ENCODE measurements around the gene PRICKLE1. TPM values are rescaled to one million over a fixed set of nuclear protein-coding genes. Genes with fewer than 3 reads are reported as not detected.

Gene PRICKLE1
- total and polyA plus RNA-seq, 2 experiments from 2014 or later, result 7.7 to 51.7 TPM

DNA sequence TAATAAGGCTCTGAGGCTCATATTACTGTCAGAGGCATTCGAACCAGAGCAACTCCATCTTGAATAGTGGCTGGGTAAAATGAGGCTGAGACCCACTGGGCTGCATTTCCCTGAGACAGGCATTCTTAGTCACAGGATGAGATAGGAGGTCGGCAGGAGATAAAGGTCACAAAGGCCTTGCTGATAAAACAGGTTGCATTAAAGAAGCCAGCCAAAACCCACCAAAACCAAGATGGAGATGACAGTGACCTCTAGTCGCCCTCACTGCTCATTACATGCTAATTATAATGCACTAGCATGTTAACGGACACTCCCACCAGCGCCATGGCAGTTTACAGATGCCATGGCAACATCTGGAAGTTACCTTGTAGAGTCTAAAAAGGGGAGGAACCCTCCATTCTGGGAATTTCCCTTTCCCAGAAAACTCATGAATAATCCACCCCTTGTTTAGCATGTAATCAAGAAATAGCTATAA is 18.1 kb upstream of the PRICKLE1 start (continued):
- TF ChIP-seq NANOG (IDR thresholded peaks at IDR 0.05; ENCODE audit: borderline replicate concordance) (no peak), EZH2 (IDR thresholded peaks at IDR 0.05; ENCODE audit: low read depth, unreplicated experiment) (no peak), POLR2AphosphoS5 (IDR thresholded peaks at IDR 0.05; ENCODE audit: low read depth) (no peak), EZH2phosphoT487 (IDR thresholded peaks at IDR 0.05; ENCODE audit: unreplicated experiment) (no peak), JUNB (IDR thresholded peaks at IDR 0.05; ENCODE audit: unreplicated experiment) (no peak)
- TF ChIP-seq, protein P1, sequence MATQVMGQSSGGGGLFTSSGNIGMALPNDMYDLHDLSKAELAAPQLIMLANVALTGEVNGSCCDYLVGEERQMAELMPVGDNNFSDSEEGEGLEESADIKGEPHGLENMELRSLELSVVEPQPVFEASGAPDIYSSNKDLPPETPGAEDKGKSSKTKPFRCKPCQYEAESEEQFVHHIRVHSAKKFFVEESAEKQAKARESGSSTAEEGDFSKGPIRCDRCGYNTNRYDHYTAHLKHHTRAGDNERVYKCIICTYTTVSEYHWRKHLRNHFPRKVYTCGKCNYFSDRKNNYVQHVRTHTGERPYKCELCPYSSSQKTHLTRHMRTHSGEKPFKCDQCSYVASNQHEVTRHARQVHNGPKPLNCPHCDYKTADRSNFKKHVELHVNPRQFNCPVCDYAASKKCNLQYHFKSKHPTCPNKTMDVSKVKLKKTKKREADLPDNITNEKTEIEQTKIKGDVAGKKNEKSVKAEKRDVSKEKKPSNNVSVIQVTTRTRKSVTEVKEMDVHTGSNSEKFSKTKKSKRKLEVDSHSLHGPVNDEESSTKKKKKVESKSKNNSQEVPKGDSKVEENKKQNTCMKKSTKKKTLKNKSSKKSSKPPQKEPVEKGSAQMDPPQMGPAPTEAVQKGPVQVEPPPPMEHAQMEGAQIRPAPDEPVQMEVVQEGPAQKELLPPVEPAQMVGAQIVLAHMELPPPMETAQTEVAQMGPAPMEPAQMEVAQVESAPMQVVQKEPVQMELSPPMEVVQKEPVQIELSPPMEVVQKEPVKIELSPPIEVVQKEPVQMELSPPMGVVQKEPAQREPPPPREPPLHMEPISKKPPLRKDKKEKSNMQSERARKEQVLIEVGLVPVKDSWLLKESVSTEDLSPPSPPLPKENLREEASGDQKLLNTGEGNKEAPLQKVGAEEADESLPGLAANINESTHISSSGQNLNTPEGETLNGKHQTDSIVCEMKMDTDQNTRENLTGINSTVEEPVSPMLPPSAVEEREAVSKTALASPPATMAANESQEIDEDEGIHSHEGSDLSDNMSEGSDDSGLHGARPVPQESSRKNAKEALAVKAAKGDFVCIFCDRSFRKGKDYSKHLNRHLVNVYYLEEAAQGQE (IDR thresholded peaks at IDR 0.05; ENCODE audit: unreplicated experiment), result no peak

DNA sequence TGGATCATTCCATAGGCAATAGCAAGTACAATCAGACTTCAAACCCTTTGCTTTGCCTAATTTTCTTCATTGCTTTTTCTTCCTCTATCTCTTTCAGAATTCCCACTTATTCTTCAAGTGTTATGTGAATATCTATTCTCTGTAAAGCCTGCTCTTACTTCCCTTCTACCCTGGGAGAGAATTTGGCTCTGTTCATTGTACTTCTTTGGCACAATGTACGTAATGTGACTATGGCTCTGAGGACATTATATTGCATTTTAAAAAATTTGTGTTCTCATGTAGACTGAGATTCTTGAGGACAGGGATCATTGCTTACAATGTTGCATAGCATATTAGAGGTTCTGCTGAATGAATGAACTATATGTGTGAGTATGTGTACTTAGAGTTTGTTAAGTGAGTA is 16.9 kb upstream of the PRICKLE1 start:
- Mint-ChIP-seq H3K27ac (no peak overlapping the region), H3K9me3 (peaks cover 3% of the 10 kb centered on the region; the same call in 1 of the 3 replicates), H3K4me1 (peaks cover 22% of the 10 kb centered on the region), H3K4me3 (no peak overlapping the region), H3K27me3 (ENCODE audit: insufficient read depth, low read depth, poor library complexity) (peaks cover 3% of the 10 kb centered on the region), H3K36me3 (ENCODE audit: low read depth) (peaks cover 3% of the 10 kb centered on the region)
- no peak overlapping the region for H3K4me2 ChIP-seq
- peaks cover 12% of the 10 kb centered on the region for H3K4me1 ChIP-seq (ENCODE audit: insufficient read depth)
- H3K4me3 ChIP-seq, result no peak overlapping the region
- H4K20me1 ChIP-seq (replicated peaks; ENCODE audit: insufficient read depth), result no peaks in the 10 kb centered on the region
- no peaks in the 10 kb centered on the region for H3K36me3 ChIP-seq (ENCODE audit: insufficient read depth)
- ATAC-seq, result no peak
- no peak for DNase-seq (ENCODE audit: low spot score)
- H2AFZ ChIP-seq, result no peak overlapping the region
- H3F3A ChIP-seq (replicated peaks; ENCODE audit: low read depth), result no peaks in the 10 kb centered on the region
- no peak overlapping the region for H3K27ac ChIP-seq (ENCODE audit: low read depth)
- no peaks in the 10 kb centered on the region; the same call in 1 of the 2 replicates for H3K27me3 ChIP-seq (ENCODE audit: insufficient read depth)
- no peaks in the 10 kb centered on the region; the same call in 1 of the 2 replicates for H3K9me2 ChIP-seq (ENCODE audit: insufficient read depth)
- H3K79me2 ChIP-seq (replicated peaks; ENCODE audit: insufficient read depth), result no peaks in the 10 kb centered on the region
- TF ChIP-seq, protein P2, sequence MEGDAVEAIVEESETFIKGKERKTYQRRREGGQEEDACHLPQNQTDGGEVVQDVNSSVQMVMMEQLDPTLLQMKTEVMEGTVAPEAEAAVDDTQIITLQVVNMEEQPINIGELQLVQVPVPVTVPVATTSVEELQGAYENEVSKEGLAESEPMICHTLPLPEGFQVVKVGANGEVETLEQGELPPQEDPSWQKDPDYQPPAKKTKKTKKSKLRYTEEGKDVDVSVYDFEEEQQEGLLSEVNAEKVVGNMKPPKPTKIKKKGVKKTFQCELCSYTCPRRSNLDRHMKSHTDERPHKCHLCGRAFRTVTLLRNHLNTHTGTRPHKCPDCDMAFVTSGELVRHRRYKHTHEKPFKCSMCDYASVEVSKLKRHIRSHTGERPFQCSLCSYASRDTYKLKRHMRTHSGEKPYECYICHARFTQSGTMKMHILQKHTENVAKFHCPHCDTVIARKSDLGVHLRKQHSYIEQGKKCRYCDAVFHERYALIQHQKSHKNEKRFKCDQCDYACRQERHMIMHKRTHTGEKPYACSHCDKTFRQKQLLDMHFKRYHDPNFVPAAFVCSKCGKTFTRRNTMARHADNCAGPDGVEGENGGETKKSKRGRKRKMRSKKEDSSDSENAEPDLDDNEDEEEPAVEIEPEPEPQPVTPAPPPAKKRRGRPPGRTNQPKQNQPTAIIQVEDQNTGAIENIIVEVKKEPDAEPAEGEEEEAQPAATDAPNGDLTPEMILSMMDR (conservative IDR thresholded peaks at IDR 0.05; ENCODE audit: low read depth in 2 of 2), result no peak
- no peak for TF ChIP-seq JUNB (IDR thresholded peaks at IDR 0.05; ENCODE audit: unreplicated experiment)
- no peak for TF ChIP-seq POLR2AphosphoS5 (IDR thresholded peaks at IDR 0.05; ENCODE audit: low read depth)
- TF ChIP-seq, protein P1 (IDR thresholded peaks at IDR 0.05; ENCODE audit: unreplicated experiment), result no peak
- TF ChIP-seq ZNF331 (CRISPR knock-in tag; IDR thresholded peaks at IDR 0.05; ENCODE audit: low read depth), result no peak
- no peak for TF ChIP-seq CREB1 (CRISPR knock-in tag; IDR thresholded peaks at IDR 0.05; ENCODE audit: low read depth)
- no peak for TF ChIP-seq EZH2phosphoT487 (IDR thresholded peaks at IDR 0.05; ENCODE audit: unreplicated experiment)
- TF ChIP-seq, protein P3, sequence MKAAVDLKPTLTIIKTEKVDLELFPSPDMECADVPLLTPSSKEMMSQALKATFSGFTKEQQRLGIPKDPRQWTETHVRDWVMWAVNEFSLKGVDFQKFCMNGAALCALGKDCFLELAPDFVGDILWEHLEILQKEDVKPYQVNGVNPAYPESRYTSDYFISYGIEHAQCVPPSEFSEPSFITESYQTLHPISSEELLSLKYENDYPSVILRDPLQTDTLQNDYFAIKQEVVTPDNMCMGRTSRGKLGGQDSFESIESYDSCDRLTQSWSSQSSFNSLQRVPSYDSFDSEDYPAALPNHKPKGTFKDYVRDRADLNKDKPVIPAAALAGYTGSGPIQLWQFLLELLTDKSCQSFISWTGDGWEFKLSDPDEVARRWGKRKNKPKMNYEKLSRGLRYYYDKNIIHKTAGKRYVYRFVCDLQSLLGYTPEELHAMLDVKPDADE (IDR thresholded peaks at IDR 0.05), result no peak
- TF ChIP-seq ZNF114 (CRISPR knock-in tag; IDR thresholded peaks at IDR 0.05), result no peak
- TF ChIP-seq STAT1 (IDR thresholded peaks at IDR 0.05; ENCODE audit: unreplicated experiment), result no peak
- TF ChIP-seq EZH2 (IDR thresholded peaks at IDR 0.05; ENCODE audit: low read depth, unreplicated experiment), result no peak
- TF ChIP-seq NANOG (IDR thresholded peaks at IDR 0.05; ENCODE audit: borderline replicate concordance), result no peak
